Measurements from ENCODE around the gene GPR137B. TPM values are rescaled to one million over a fixed set of nuclear protein-coding genes. Genes with fewer than 3 reads are reported as not detected.
A peak's percentile ranks its signal among the peaks of the same experiment; 100 is the strongest.
"Not testable (repeated sequence)": the region's sequence is repeated elsewhere in the genome, so short reads cannot be mapped to it uniquely, and the experiment has no call there.

GPR137B gene
- total and polyA plus RNA-seq, 5 donors from 2014 or later = 5.2 to 18.6 (median 7.6) TPM

DNA sequence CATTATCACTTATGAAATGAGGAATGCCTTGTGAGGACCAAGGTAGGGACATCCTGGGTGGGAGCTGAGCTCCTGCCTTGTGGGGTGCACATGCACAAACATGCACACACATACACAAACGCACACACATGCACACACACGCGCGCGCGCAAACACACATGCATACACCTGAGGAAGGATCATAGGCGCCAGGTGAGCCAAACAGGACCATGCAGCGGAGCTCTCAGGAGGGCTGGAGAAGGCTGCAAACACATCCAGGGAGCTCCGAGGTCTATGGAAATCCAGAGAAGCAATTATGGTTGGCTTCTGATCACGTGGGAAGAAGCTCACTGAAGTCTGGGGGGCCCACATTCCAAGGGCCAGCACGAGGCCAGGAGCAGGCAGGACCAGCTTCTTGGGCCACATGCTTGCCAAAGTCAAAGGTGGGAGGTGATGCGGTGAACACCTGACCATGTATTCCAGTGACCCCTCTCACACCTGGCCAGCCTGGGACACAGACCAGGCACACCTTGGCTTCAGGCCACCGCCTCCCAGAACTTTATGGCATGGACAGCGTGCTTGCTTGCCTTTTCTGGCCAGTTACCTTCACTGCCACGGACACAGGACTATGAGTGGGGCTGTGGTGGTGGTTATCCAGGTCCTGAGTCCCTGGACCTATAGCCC is 13.6 kb downstream of the GPR137B start:
- Histone ChIP-seq H3K27me3 (ENCODE audit: control insufficient read depth, insufficient read depth, low read length) (no peaks in the 10 kb centered on the region), H3K4me3 (ENCODE audit: low read depth, low read length) (no peak overlapping the region), H3K9me3 (ENCODE audit: control insufficient read depth in 2 of 2, low read length in 2 of 2) (peaks cover 0 to under 1% of the 10 kb centered on the region in 2 experiments), H3K4me1 (ENCODE audit: control insufficient read depth, insufficient read depth, low read length, poor library complexity, severe bottlenecking) (peaks cover 12% of the 10 kb centered on the region), H3K27ac (ENCODE audit: insufficient read depth, low read length, poor library complexity, severe bottlenecking) (no peak overlapping the region), H3K36me3 (ENCODE audit: control insufficient read depth, insufficient read depth, low read length) (no peaks in the 10 kb centered on the region)
- ATAC-seq (ENCODE audit: low read depth in 2 of 2) (no peak), DNase-seq (no peak)
- H3K27me3 Mint-ChIP-seq = no peaks in the 10 kb centered on the region
- H3K36me3 Mint-ChIP-seq = peaks cover 2% of the 10 kb centered on the region
- H3K4me3 Mint-ChIP-seq = peak overlapping the region in 3 of 4 donors; percentile 17 to 71 (median 62)
- H3K4me1 Mint-ChIP-seq = peaks cover 10 to 40% (median 21%) of the 10 kb centered on the region in 4 donors
- H3K27ac Mint-ChIP-seq = peak overlapping the region in 1 of 3 donors; percentile 88
- peaks cover 0 to 6% (median 1%) of the 10 kb centered on the region in 7 donors for H3K9me3 Mint-ChIP-seq

DNA sequence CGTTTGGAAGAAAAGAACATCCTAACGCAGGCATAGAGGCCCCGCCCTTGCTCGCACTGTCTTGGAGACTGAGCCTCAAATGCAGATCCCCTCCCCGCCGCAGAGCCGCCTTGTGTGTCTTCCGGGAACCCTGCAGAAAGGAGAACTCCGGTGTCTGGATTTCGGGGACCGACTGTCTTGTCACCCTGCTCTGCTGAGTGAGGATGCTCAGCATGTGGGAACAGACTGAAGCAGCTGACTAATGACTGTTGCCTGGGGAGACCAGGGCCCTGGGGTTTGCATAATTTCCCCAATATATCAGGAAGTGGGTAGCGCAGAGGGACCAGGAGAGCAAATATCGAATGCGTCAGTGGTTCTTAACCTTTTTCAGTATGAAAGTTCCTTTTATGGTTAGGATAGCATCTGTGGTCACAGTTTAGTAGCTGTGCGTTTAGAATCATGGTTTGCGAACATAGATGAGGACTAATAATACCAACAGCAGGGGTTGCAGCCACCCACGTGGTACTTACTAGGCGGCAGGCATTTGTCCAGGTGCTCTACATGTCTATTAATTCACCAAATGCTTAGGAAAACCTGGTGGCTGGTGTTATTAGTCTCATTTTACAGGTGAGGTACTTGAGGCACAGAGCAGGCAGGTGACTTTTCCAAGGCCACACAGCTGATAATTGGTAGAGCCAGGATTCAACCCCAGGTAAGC is 14.3 kb downstream of the GPR137B start:
- Mint-ChIP-seq H3K27ac (peak overlapping the region in 2 of 3 donors; percentile 59 to 72), H3K36me3 (peaks cover 9% of the 10 kb centered on the region), H3K9me3 (peaks cover 0 to 12% (median 3%) of the 10 kb centered on the region in 7 donors), H3K4me1 (peaks cover 10 to 40% (median 21%) of the 10 kb centered on the region in 4 donors), H3K27me3 (no peaks in the 10 kb centered on the region), H3K4me3 (peak overlapping the region; percentile 7 to 71 (median 59))
- peaks cover 12% of the 10 kb centered on the region for H3K4me1 ChIP-seq (ENCODE audit: control insufficient read depth, insufficient read depth, low read length, poor library complexity, severe bottlenecking)
- no peak overlapping the region for H3K27ac ChIP-seq (ENCODE audit: insufficient read depth, low read length, poor library complexity, severe bottlenecking)
- no peaks in the 10 kb centered on the region for H3K36me3 ChIP-seq (ENCODE audit: control insufficient read depth, insufficient read depth, low read length)
- peak; percentile 79 to 80 for ATAC-seq (ENCODE audit: low read depth in 2 of 2)
- DNase-seq = peak; percentile 19 to 49 (median 37)
- H3K9me3 ChIP-seq (ENCODE audit: control insufficient read depth in 2 of 2, low read length in 2 of 2) = peaks cover 0 to 7% of the 10 kb centered on the region in 2 experiments
- H3K4me3 ChIP-seq (ENCODE audit: low read depth, low read length) = peak overlapping the region; percentile 23
- H3K27me3 ChIP-seq (ENCODE audit: control insufficient read depth, insufficient read depth, low read length) = no peaks in the 10 kb centered on the region

DNA sequence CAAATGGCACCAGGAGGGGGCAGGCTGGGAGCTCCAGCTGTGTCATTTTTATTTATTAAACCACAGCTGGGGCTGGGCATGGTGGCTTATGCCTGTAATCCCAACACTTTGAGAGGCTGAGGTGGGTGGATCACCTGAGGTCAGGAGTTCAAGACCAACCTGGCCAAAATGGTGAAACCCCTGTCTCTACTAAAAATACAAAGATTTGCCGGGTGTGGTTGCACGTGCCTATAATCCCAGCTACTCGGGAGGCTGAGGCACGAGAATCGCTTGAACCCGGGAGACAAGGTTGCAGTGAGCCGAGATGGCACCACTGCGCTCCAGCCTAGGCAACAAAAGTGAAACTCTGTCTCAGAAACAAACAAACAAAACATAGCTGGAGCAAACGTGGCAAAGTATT is 15.7 kb downstream of the GPR137B start:
- not testable (repeated sequence) for H3K27me3 Mint-ChIP-seq; DNase-seq; ATAC-seq (ENCODE audit: low read depth in 2 of 2); H3K4me3 Mint-ChIP-seq; H3K27ac ChIP-seq (ENCODE audit: insufficient read depth, low read length, poor library complexity, severe bottlenecking); H3K27me3 ChIP-seq (ENCODE audit: control insufficient read depth, insufficient read depth, low read length); H3K4me3 ChIP-seq (ENCODE audit: low read depth, low read length); H3K27ac Mint-ChIP-seq; H3K36me3 ChIP-seq (ENCODE audit: control insufficient read depth, insufficient read depth, low read length)
- peaks cover 0 to 14% (median 5%) of the 10 kb centered on the region in 7 donors for H3K9me3 Mint-ChIP-seq
- peaks cover 9 to 40% (median 20%) of the 10 kb centered on the region in 4 donors for H3K4me1 Mint-ChIP-seq
- H3K4me1 ChIP-seq (ENCODE audit: control insufficient read depth, insufficient read depth, low read length, poor library complexity, severe bottlenecking) = peaks cover 12% of the 10 kb centered on the region
- H3K9me3 ChIP-seq (ENCODE audit: control insufficient read depth in 2 of 2, low read length in 2 of 2) = peaks cover 5 to 16% of the 10 kb centered on the region in 2 experiments
- H3K36me3 Mint-ChIP-seq = peaks cover 15% of the 10 kb centered on the region

- no peak for DNase-seq
- H3K4me1 ChIP-seq (ENCODE audit: control insufficient read depth, insufficient read depth, low read length, poor library complexity, severe bottlenecking) = peaks cover 12% of the 10 kb centered on the region
- no peak overlapping the region for H3K27ac Mint-ChIP-seq
- H3K9me3 ChIP-seq (ENCODE audit: control insufficient read depth in 2 of 2, low read length in 2 of 2) = peaks cover 5 to 16% of the 10 kb centered on the region in 2 experiments
- peaks cover 21% of the 10 kb centered on the region for H3K36me3 Mint-ChIP-seq
- H3K27ac ChIP-seq (ENCODE audit: insufficient read depth, low read length, poor library complexity, severe bottlenecking) = no peak overlapping the region
- H3K4me1 Mint-ChIP-seq = peaks cover 4 to 40% (median 22%) of the 10 kb centered on the region in 4 donors
- H3K27me3 Mint-ChIP-seq = no peaks in the 10 kb centered on the region
- no peak overlapping the region for H3K4me3 Mint-ChIP-seq
- no peak overlapping the region for H3K4me3 ChIP-seq (ENCODE audit: low read depth, low read length)
- H3K27me3 ChIP-seq (ENCODE audit: control insufficient read depth, insufficient read depth, low read length) = no peaks in the 10 kb centered on the region
- H3K36me3 ChIP-seq (ENCODE audit: control insufficient read depth, insufficient read depth, low read length) = no peaks in the 10 kb centered on the region
- H3K9me3 Mint-ChIP-seq = peaks cover 0 to 14% (median 5%) of the 10 kb centered on the region in 7 donors
- no peak for ATAC-seq (ENCODE audit: low read depth in 2 of 2)
These were observed 16.4 kb downstream of the GPR137B start for GRCh38 chr1:236158719-236159118.

DNA sequence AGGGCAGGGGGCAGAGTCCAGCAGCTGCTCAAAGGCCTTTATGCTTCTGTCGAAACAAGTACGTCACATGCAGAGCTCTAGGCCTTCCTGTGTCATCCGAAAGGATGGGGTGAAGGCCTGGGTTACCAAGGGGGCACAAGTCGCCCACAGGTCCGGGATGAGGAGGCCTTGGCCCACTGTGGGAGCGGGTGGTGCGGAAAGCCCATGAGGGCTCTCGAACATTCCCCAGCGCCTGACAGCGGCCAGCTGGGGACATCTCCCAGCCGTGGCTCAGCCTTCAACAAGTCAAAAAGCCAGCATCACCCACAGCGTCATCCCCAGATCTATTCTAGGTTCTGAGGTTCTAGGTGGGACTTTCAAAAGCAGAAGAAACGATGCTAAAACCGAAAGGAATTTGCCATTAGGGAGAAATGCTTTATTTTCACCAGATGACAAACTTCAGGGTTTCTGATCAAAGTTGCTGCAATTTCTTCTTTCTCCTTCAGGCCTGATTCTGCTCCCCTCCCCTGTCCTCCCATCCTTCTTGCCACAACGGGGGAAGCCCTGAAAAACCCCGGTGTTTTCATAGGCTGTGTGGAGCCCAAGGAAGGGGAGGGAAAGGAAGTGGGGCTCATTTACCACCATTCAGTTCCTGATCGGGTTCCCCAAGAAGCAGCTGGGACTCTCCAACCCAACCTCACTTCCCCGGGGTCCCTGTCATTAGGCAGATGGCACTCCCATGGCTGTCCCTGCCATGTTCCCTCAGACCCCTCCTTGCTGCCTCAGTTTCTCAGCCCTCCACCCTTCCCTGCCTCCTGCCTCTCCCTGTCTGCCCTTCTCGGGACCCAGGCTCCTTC is 17.6 kb downstream of the GPR137B start:
- H3K27ac ChIP-seq (ENCODE audit: insufficient read depth, low read length, poor library complexity, severe bottlenecking) = no peak overlapping the region
- DNase-seq = no peak
- no peak overlapping the region for H3K27ac Mint-ChIP-seq
- H3K36me3 Mint-ChIP-seq = peaks cover 30% of the 10 kb centered on the region
- H3K9me3 ChIP-seq (ENCODE audit: control insufficient read depth in 2 of 2, low read length in 2 of 2) = peaks cover 5 to 16% of the 10 kb centered on the region in 2 experiments
- H3K4me3 Mint-ChIP-seq = no peak overlapping the region
- H3K4me1 ChIP-seq (ENCODE audit: control insufficient read depth, insufficient read depth, low read length, poor library complexity, severe bottlenecking) = peaks cover 12% of the 10 kb centered on the region
- no peak for ATAC-seq (ENCODE audit: low read depth in 2 of 2)
- peaks cover 4 to 40% (median 22%) of the 10 kb centered on the region in 4 donors for H3K4me1 Mint-ChIP-seq
- no peak overlapping the region for H3K4me3 ChIP-seq (ENCODE audit: low read depth, low read length)
- no peaks in the 10 kb centered on the region for H3K27me3 ChIP-seq (ENCODE audit: control insufficient read depth, insufficient read depth, low read length)
- no peaks in the 10 kb centered on the region for H3K36me3 ChIP-seq (ENCODE audit: control insufficient read depth, insufficient read depth, low read length)
- peaks cover 0 to 18% (median 6%) of the 10 kb centered on the region in 7 donors for H3K9me3 Mint-ChIP-seq
- H3K27me3 Mint-ChIP-seq = no peaks in the 10 kb centered on the region

GRCh38 chr1:236160540-236161127 is 18.3 kb downstream of the GPR137B start:
- peaks cover 5 to 16% of the 10 kb centered on the region in 2 experiments for H3K9me3 ChIP-seq (ENCODE audit: control insufficient read depth in 2 of 2, low read length in 2 of 2)
- Mint-ChIP-seq H3K36me3 (peaks cover 30% of the 10 kb centered on the region), H3K27me3 (no peaks in the 10 kb centered on the region), H3K4me3 (no peak overlapping the region), H3K9me3 (peaks cover 0 to 18% (median 6%) of the 10 kb centered on the region in 7 donors), H3K27ac (no peak overlapping the region), H3K4me1 (peaks cover 4 to 32% (median 20%) of the 10 kb centered on the region in 4 donors)
- no peak overlapping the region for H3K27ac ChIP-seq (ENCODE audit: insufficient read depth, low read length, poor library complexity, severe bottlenecking)
- no peaks in the 10 kb centered on the region for H3K27me3 ChIP-seq (ENCODE audit: control insufficient read depth, insufficient read depth, low read length)
- ATAC-seq (ENCODE audit: low read depth in 2 of 2) (no peak), DNase-seq (no peak)
- H3K36me3 ChIP-seq (ENCODE audit: control insufficient read depth, insufficient read depth, low read length) = no peaks in the 10 kb centered on the region
- no peak overlapping the region for H3K4me3 ChIP-seq (ENCODE audit: low read depth, low read length)
- H3K4me1 ChIP-seq (ENCODE audit: control insufficient read depth, insufficient read depth, low read length, poor library complexity, severe bottlenecking) = peaks cover 12% of the 10 kb centered on the region

DNA sequence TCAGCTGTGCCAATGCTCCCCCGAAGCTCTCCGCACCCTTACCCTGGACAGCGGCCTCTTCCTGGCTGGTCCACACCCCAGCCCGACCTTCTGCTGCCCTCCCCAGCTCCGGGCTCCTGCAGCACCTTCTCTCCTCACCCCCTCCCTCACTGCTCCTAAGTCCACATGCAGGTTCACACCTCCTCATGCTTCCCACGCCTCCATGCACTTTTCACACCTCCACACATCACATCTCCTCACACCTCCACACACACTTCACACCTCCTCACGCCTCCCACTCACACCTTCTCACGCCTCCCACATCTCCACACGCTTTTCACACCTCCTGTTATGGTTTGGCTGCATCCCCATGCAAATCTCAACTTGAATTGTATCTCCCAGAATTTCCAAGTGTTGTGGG is 18.9 kb downstream of the GPR137B start:
- ATAC-seq (ENCODE audit: low read depth in 2 of 2) (no peak), DNase-seq (no peak)
- Histone ChIP-seq H3K36me3 (ENCODE audit: control insufficient read depth, insufficient read depth, low read length) (no peaks in the 10 kb centered on the region), H3K4me1 (ENCODE audit: control insufficient read depth, insufficient read depth, low read length, poor library complexity, severe bottlenecking) (peaks cover 7% of the 10 kb centered on the region), H3K9me3 (ENCODE audit: control insufficient read depth in 2 of 2, low read length in 2 of 2) (peaks cover 5 to 16% of the 10 kb centered on the region in 2 experiments), H3K27ac (ENCODE audit: insufficient read depth, low read length, poor library complexity, severe bottlenecking) (no peak overlapping the region), H3K4me3 (ENCODE audit: low read depth, low read length) (no peak overlapping the region), H3K27me3 (ENCODE audit: control insufficient read depth, insufficient read depth, low read length) (no peaks in the 10 kb centered on the region)
- peaks cover 30% of the 10 kb centered on the region for H3K36me3 Mint-ChIP-seq
- H3K27me3 Mint-ChIP-seq = no peaks in the 10 kb centered on the region
- H3K4me3 Mint-ChIP-seq = no peak overlapping the region
- peaks cover 0 to 18% (median 6%) of the 10 kb centered on the region in 7 donors for H3K9me3 Mint-ChIP-seq
- peaks cover 4 to 30% (median 20%) of the 10 kb centered on the region in 4 donors for H3K4me1 Mint-ChIP-seq
- H3K27ac Mint-ChIP-seq = no peak overlapping the region

All from CD4-positive, CD25-positive, alpha-beta regulatory T cell (primary cell).